AG09319 (cell line): ENCODE results near the gene APC.

Source experiments
- DNase-seq: peaks from one replicate; pipeline ENCODE4 v3.0.0-alpha.2; 2010; ENCODE audit warnings: low read depth; ENCODE audit errors: extremely low read depth
- TF ChIP-seq, protein P1 (sequence below): IDR thresholded peaks from 2 replicates; pipeline ENCODE4 v1.5.1; 2011; ENCODE audit warnings: low read depth, mild to moderate bottlenecking, inconsistent platforms, low read length, moderate library complexity

Gene APC

DNA sequence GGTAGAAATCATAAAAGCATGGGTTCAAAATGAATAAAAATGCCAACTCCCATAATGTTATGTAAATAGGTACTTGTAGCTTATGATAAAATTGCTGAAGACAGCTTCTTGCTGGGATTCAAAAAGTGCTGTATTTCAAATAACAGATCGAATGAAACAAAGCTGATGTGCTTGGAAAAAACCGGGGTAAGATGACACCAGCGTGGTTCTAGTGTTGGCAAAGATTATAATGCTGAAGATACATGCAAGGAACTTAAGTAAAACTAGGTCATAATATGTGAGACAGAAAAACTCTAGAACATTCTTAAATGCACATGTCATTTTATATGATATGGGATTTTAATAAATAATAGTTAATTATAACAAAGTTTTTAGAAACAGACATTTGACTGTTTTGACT is 44.4 kb upstream of the APC start:
- DNase-seq: no peak
- TF ChIP-seq, protein P1, sequence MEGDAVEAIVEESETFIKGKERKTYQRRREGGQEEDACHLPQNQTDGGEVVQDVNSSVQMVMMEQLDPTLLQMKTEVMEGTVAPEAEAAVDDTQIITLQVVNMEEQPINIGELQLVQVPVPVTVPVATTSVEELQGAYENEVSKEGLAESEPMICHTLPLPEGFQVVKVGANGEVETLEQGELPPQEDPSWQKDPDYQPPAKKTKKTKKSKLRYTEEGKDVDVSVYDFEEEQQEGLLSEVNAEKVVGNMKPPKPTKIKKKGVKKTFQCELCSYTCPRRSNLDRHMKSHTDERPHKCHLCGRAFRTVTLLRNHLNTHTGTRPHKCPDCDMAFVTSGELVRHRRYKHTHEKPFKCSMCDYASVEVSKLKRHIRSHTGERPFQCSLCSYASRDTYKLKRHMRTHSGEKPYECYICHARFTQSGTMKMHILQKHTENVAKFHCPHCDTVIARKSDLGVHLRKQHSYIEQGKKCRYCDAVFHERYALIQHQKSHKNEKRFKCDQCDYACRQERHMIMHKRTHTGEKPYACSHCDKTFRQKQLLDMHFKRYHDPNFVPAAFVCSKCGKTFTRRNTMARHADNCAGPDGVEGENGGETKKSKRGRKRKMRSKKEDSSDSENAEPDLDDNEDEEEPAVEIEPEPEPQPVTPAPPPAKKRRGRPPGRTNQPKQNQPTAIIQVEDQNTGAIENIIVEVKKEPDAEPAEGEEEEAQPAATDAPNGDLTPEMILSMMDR: no peak

DNA sequence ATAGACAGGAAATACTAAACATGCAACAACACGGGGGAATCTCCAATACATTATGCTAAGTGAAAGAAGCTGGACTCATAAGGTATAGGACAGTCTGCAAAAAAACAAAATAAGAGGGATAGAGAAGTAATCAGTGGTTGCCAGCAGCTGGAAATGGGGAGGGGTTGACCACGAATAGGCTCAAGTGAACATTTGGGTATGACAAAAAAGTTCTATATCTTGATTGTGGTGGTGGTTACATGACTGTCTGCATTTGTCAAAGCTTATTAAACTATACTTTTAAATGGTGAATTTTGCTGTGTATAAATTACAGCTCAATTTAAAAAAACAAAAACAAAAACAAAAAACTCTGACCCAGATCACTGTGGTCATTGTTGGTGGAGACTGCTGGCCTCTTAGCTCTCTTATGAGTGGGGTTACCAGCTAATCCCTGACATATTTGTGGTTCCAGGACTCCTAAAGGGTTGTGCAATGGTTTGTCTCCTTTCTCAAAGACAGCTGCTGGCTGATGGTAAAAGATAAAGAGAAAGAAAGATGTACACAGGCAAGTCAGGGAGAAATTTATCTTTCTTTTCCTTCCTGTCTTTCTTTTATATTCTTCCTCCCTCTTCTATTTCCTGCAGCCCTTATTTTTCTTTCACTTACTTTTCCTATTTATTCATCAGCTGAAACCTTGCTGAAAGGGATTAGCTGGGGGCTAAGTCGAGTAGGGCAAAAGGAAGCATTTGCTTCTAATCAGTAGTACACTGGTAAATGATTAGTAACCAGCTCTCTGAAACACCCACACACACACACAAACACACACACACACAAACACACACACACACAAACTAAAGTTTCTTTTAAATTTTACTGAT is 42.6 kb upstream of the APC start:
- TF ChIP-seq, protein P1: no peak
- peak; percentile 46 for DNase-seq

DNA sequence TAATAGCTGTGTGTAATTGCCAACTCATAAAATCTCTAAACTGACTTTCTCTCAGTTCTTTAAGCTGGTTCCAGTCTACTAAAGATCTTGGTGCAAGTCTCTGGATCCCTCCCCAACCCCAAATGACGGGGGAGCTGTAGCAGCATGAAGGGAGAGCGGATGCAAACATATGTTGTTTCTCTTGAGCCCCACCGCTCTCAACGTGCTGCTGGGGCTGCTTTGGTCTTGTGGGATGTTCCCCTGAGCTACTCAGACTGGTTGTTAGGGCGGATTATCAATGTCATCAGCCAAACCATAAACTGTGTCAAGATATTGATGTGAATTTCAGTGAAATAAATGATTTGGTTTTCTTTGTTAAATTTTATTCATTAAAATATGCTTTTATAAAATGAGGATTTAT is 40.9 kb upstream of the APC start:
- DNase-seq: no peak

GRCh38 chr5:112697322-112697721 is 40.4 kb upstream of the APC start:
- TF ChIP-seq, protein P1: no peak

More for the DNA sequence above, 40.9 kb upstream of the APC start:
- TF ChIP-seq, protein P1: no peak

DNA sequence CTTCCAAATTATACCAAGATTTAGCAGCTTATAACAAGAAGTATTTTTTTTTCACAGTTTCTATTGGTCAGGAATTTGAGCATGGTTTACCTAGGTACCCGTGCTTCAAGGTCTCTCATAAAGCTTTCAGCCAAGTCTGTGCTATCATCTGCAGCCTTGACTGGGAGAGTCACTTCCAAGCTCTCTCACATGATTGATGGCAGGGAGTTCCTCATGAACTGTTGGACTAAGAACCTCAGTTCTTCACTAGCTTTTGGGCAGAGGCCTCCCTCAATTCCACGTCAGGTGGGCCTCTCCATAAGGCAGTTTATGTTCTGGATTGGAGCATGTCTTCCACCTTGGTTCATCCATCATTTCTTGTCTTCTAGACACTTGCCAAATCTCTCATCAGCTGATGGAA is 39.9 kb upstream of the APC start:
- TF ChIP-seq, protein P1: no peak
- no peak for DNase-seq

More at GRCh38 chr5:112697322-112697721, 40.4 kb upstream of the APC start:
- DNase-seq: no peak

GRCh38 chr5:112703866-112704820 is 33.5 kb upstream of the APC start:
- TF ChIP-seq, protein P1: no peak
- DNase-seq: no peak
